Keratinocyte (primary cell): ENCODE measurements around the gene IFIH1. TPM values are rescaled to one million over a fixed set of nuclear protein-coding genes. Genes with fewer than 3 reads are reported as not detected.

Experiments used
- DNase-seq: peaks from one replicate; pipeline ENCODE4 v3.0.0-alpha.2; 2011; ENCODE audit warnings: low read depth, missing footprints, low spot score
- FAIRE-seq: peaks from 2 replicates; lab custom pipeline; 2011; peaks lifted over from hg19 to GRCh38; lab: Jason Lieb, UNC
- H2AFZ ChIP-seq: 2 replicates; pipeline ENCODE4 v1.6.0; 2012; ENCODE audit warnings: low read length, control low read depth, inconsistent platforms; ENCODE audit not compliant: control insufficient read depth
- H3K27ac ChIP-seq: 2 replicates; pipeline ENCODE4 v1.5.1; 2011; ENCODE audit warnings: low read length; ENCODE audit not compliant: control insufficient read depth, insufficient read depth
- H3K27me3 ChIP-seq: 3 replicates; pipeline ENCODE4 v1.6.0; 2011; ENCODE audit warnings: low read length; ENCODE audit not compliant: control insufficient read depth, insufficient read depth; ENCODE audit errors: extremely low read depth
- H3K36me3 ChIP-seq, 2 experiments: 2 replicates in 1 of 2; 3 replicates in 1 of 2; pipeline ENCODE4 v1.5.1; 2011; ENCODE audit warnings: low read length in 2 of 2, mild to moderate bottlenecking in 1 of 2; ENCODE audit not compliant: control insufficient read depth in 2 of 2, insufficient read depth in 2 of 2; ENCODE audit errors: extremely low read depth in 1 of 2
- H3K4me1 ChIP-seq: 3 replicates; pipeline ENCODE4 v1.5.1; 2011; ENCODE audit warnings: low read length; ENCODE audit not compliant: control insufficient read depth, insufficient read depth; ENCODE audit errors: extremely low read depth
- H3K4me2 ChIP-seq: 3 replicates; pipeline ENCODE4 v1.6.0; 2011; ENCODE audit warnings: low read depth, low read length; ENCODE audit not compliant: control insufficient read depth, insufficient read depth; ENCODE audit errors: extremely low read depth
- H3K4me3 ChIP-seq, 3 experiments: fragments of 200-600 bp in 1 of 3; sonication (generic) in 1 of 3; 2 replicates in 2 of 3; 3 replicates in 1 of 3; pipeline ENCODE4 v1.5.1; 2011 to 2016; ENCODE audit warnings: low read length in 3 of 3, mild to moderate bottlenecking in 3 of 3, control low read depth in 2 of 3, inconsistent platforms in 1 of 3, low read depth in 1 of 3, mixed read lengths in 1 of 3, mixed run types in 1 of 3, moderate library complexity in 1 of 3; ENCODE audit not compliant: control insufficient read depth in 2 of 3, insufficient read depth in 2 of 3; ENCODE audit errors: extremely low read depth in 1 of 3
- H3K79me2 ChIP-seq: 2 replicates; pipeline ENCODE4 v1.6.0; 2012; ENCODE audit warnings: low read length; ENCODE audit not compliant: control insufficient read depth, insufficient read depth
- H3K9ac ChIP-seq: 3 replicates; pipeline ENCODE4 v1.6.0; 2011; ENCODE audit warnings: low read length; ENCODE audit not compliant: control insufficient read depth, insufficient read depth; ENCODE audit errors: extremely low read depth
- H3K9me1 ChIP-seq: 3 replicates; pipeline ENCODE4 v1.6.0; 2011; ENCODE audit warnings: low read length; ENCODE audit not compliant: control insufficient read depth, insufficient read depth; ENCODE audit errors: extremely low read depth
- H3K9me3 ChIP-seq: 2 replicates; pipeline ENCODE4 v1.5.1; 2012; ENCODE audit warnings: low read depth, low read length; ENCODE audit not compliant: control insufficient read depth
- H4K20me1 ChIP-seq: 3 replicates; pipeline ENCODE4 v1.6.0; 2011; ENCODE audit warnings: low read length; ENCODE audit not compliant: control insufficient read depth, insufficient read depth; ENCODE audit errors: extremely low read depth
- CTCF ChIP-seq, 3 experiments: IDR thresholded peaks in 1 of 3; conservative IDR thresholded peaks in 1 of 3; optimal IDR thresholded peaks in 1 of 3; 2 replicates in 2 of 3; 3 replicates in 1 of 3; pipeline versions ENCODE3 to v1.5.1; 2011; ENCODE audit warnings: low read length in 3 of 3, mild to moderate bottlenecking in 3 of 3, moderate library complexity in 2 of 3, control low read depth in 1 of 3, inconsistent platforms in 1 of 3; ENCODE audit not compliant: insufficient read depth in 2 of 3; ENCODE audit errors: extremely low read depth in 1 of 3
- EZH2 ChIP-seq: IDR thresholded peaks from one replicate; pipeline ENCODE4 v1.6.1; 2012; ENCODE audit warnings: inconsistent platforms, mild to moderate bottlenecking, low read length, moderate library complexity
- dilution Hi-C: fragments of 300-500 bp; cut with MboI; formaldehyde crosslinking; loops from one replicate; pipeline ENCODE4 v1.7.0; 2020; ENCODE audit warnings: low sequenced_read_pairs; ENCODE audit not compliant: extremely low pct_ligation_motif_present
- polyA plus RNA-seq, 5 experiments: library from polyadenylated mRNA; depleted of rRNA in 3 of 5; stranded (reverse) in 3 of 5; stranded (forward) in 1 of 5; unstranded in 1 of 5; fragments of >200 nt; gene quantifications; 1 replicate in 1 of 5; 2 replicates in 3 of 5; 3 replicates in 1 of 5; pipeline versions ENCODE4 v1.2.1 to v1.2.3, GENCODE V29; 2011 to 2012; ENCODE audit warnings: missing spikeins in 2 of 5, low read depth in 1 of 5, low replicate concordance in 1 of 5

IFIH1 gene
- polyA plus RNA-seq, 1 donor (not counting 4 experiments of a cell fraction or from before 2014, with no cell fraction given), result 18.5 TPM

DNA sequence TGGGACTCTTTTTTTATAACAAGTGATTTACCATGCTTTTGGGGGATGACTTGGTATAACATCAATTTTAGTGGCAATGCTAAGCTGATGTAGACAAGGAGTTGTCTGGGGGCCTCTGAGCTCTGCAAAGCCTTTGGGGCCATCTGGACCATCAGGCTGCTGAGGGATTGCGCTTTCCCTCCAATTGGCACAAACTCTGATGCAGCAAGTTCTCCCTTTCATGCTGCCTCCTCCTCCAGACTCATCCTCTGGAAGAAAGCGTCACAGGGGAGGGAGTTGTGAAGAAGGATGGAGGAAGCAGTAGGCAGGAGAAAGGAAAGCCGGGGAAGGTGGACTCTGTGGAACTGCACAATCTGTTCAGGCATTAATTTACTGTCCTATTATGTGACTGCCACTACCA, 65.0 kb downstream of the IFIH1 start:
- Histone ChIP-seq H2AFZ (no peak overlapping the region), H3K27me3 (no peaks in the 10 kb centered on the region), H3K27ac (no peak overlapping the region), H3K4me1 (peaks cover 3% of the 10 kb centered on the region), H3K9ac (no peak overlapping the region), H3K9me3 (peaks cover 2% of the 10 kb centered on the region), H3K4me2 (no peak overlapping the region), H3K79me2 (no peaks in the 10 kb centered on the region), H3K4me3 (no peak overlapping the region), H3K36me3 (no peaks in the 10 kb centered on the region), H4K20me1 (no peaks in the 10 kb centered on the region), H3K9me1 (no peaks in the 10 kb centered on the region)
- no peak for TF ChIP-seq EZH2
- DNase-seq (no peak), FAIRE-seq (no peak)
- dilution Hi-C loops, result no loop called here

DNA sequence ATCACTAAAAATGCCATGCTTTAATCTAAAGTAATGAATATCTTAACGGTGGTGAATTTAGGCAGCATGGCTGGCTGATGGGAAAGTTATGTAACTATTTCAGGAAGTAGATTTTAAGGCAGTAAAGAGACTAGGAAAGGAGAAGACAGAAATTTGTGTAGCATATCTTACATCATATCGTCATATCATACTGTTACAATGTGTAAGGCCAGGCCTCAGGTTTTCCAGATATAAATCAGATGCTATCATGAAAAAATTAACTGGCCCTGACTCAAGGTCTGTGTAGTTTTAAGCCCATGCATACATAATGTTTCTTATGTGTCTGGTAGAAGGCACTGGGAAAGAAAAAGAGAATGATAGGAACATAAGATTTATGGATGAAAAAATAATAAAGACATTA, 66.3 kb downstream of the IFIH1 start:
- Histone ChIP-seq H3K9me1 (no peaks in the 10 kb centered on the region), H4K20me1 (no peaks in the 10 kb centered on the region), H3K9ac (no peak overlapping the region), H3K36me3 (no peaks in the 10 kb centered on the region), H2AFZ (no peak overlapping the region), H3K4me2 (no peak overlapping the region), H3K9me3 (peaks cover 2% of the 10 kb centered on the region), H3K27ac (no peak overlapping the region), H3K4me1 (peaks cover 7% of the 10 kb centered on the region), H3K27me3 (no peaks in the 10 kb centered on the region), H3K79me2 (no peaks in the 10 kb centered on the region), H3K4me3 (no peak overlapping the region)
- FAIRE-seq, result no peak
- TF ChIP-seq EZH2, result no peak
- no peak for DNase-seq
- dilution Hi-C loops, result no loop called here

- Histone ChIP-seq H3K4me1 (peaks cover 45% of the 10 kb centered on the region), H3K27ac (peak overlapping the region; percentile 93), H3K4me2 (peak overlapping the region; percentile 75), H3K36me3 (no peaks in the 10 kb centered on the region), H4K20me1 (no peaks in the 10 kb centered on the region), H2AFZ (no peak overlapping the region), H3K9me1 (no peaks in the 10 kb centered on the region), H3K9ac (peak overlapping the region; percentile 66), H3K79me2 (no peaks in the 10 kb centered on the region), H3K4me3 (peak overlapping the region; percentile 38 to 73 (median 44)), H3K9me3 (peaks cover 2% of the 10 kb centered on the region), H3K27me3 (no peaks in the 10 kb centered on the region)
- FAIRE-seq (peak; percentile 96), DNase-seq (peak; percentile 84)
- dilution Hi-C loops, result no loop called here
- no peak for TF ChIP-seq EZH2
- TF ChIP-seq CTCF (optimal IDR thresholded peaks at IDR 0.05 in 1 of 3, IDR thresholded peaks at IDR 0.05 in 1 of 3, conservative IDR thresholded peaks at IDR 0.05 in 1 of 3; ENCODE audit: extremely low read depth in 1 of 3, insufficient read depth in 2 of 3, low read length in 3 of 3), result no peak
These were observed 72.7 kb downstream of the IFIH1 start for GRCh38 chr2:162245781-162246180.
